Peyer's patch (tissue), 4 donors: ENCODE data around the gene ALS2CL.

Experiments used
- POLR2A ChIP-seq, 2 donors: fragments of 450-650 bp; IDR thresholded peaks; one replicate each; pipeline ENCODE4 v1.5.1; 2017; ENCODE audit warnings: antibody characterized with exemption in 2 of 2, mild to moderate bottlenecking in 2 of 2, moderate library complexity in 2 of 2
- TF ChIP-seq, protein P1 (sequence below), 6 experiments: fragments of 450-650 bp in 4 of 6; fragments of 200-600 bp in 2 of 6; sonication (generic) in 1 of 6; IDR thresholded peaks; one replicate each; pipeline ENCODE4 v1.5.1; 2017 to 2019; ENCODE audit warnings: antibody characterized with exemption in 6 of 6, mild to moderate bottlenecking in 3 of 6, moderate library complexity in 1 of 6

- TF ChIP-seq, protein P1, sequence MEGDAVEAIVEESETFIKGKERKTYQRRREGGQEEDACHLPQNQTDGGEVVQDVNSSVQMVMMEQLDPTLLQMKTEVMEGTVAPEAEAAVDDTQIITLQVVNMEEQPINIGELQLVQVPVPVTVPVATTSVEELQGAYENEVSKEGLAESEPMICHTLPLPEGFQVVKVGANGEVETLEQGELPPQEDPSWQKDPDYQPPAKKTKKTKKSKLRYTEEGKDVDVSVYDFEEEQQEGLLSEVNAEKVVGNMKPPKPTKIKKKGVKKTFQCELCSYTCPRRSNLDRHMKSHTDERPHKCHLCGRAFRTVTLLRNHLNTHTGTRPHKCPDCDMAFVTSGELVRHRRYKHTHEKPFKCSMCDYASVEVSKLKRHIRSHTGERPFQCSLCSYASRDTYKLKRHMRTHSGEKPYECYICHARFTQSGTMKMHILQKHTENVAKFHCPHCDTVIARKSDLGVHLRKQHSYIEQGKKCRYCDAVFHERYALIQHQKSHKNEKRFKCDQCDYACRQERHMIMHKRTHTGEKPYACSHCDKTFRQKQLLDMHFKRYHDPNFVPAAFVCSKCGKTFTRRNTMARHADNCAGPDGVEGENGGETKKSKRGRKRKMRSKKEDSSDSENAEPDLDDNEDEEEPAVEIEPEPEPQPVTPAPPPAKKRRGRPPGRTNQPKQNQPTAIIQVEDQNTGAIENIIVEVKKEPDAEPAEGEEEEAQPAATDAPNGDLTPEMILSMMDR (IDR thresholded peaks at IDR 0.05): no peak
- no peak for TF ChIP-seq POLR2A (IDR thresholded peaks at IDR 0.05)
These were observed 44.0 kb downstream of the ALS2CL start for GRCh38 chr3:46649436-46649835.
